NB4 (cell line): ENCODE measurements around the gene MIS18BP1.

Source experiments
- POLR2A ChIP-seq: IDR thresholded peaks from 2 replicates; pipeline ENCODE4 v1.6.1; 2011; ENCODE audit warnings: mild to moderate bottlenecking; ENCODE audit not compliant: insufficient read length; ENCODE audit errors: extremely low read depth
- TF ChIP-seq, protein P1 (sequence below): IDR thresholded peaks from one replicate; pipeline ENCODE4 v1.5.1; 2012; ENCODE audit warnings: low read depth, low read length
- TF ChIP-seq, protein P2 (sequence below): IDR thresholded peaks from 2 replicates; pipeline ENCODE4 v1.6.1; 2011; ENCODE audit warnings: low read depth, low read length

DNA sequence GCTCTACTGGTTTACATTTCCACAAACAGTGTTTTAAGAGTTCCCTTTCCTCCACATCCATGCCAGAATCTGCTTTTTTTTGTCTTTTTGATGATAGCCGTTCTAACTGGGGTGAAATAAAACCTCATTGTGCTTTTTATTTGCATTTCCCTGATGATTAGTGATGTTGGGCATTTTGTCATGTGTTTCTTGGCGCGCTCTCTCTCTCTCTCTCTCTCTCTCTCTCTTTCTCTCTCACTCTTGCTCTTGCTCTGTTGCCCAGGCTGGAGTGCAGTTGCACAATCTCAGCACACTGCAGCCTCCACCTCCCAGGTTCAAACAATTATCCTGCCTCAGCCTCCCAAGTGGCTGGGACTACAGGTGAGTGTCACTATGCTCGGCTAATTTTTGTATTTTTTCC, 9.6 kb upstream of the MIS18BP1 start:
- TF ChIP-seq, protein P1, sequence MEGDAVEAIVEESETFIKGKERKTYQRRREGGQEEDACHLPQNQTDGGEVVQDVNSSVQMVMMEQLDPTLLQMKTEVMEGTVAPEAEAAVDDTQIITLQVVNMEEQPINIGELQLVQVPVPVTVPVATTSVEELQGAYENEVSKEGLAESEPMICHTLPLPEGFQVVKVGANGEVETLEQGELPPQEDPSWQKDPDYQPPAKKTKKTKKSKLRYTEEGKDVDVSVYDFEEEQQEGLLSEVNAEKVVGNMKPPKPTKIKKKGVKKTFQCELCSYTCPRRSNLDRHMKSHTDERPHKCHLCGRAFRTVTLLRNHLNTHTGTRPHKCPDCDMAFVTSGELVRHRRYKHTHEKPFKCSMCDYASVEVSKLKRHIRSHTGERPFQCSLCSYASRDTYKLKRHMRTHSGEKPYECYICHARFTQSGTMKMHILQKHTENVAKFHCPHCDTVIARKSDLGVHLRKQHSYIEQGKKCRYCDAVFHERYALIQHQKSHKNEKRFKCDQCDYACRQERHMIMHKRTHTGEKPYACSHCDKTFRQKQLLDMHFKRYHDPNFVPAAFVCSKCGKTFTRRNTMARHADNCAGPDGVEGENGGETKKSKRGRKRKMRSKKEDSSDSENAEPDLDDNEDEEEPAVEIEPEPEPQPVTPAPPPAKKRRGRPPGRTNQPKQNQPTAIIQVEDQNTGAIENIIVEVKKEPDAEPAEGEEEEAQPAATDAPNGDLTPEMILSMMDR = no peak
- TF ChIP-seq, protein P2, sequence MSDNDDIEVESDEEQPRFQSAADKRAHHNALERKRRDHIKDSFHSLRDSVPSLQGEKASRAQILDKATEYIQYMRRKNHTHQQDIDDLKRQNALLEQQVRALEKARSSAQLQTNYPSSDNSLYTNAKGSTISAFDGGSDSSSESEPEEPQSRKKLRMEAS = no peak
- TF ChIP-seq POLR2A = no peak
